K562 (cell line): ENCODE measurements around the gene TP53BP2. TPM values are rescaled to one million over a fixed set of nuclear protein-coding genes. Genes with fewer than 3 reads are reported as not detected.

ENCODE experiments used
- CHAMP1 ChIP-seq: fragments of 450-650 bp; IDR thresholded peaks from 2 replicates; pipeline ENCODE4 v1.6.1; 2016; ENCODE audit warnings: mild to moderate bottlenecking
- HSF4 ChIP-seq: fragments of 250-450 bp; sonication (Bioruptor Pico); IDR thresholded peaks from 2 replicates; pipeline ENCODE4 v2.1.2; 2022; ENCODE audit warnings: mild to moderate bottlenecking, moderate library complexity, borderline replicate concordance
- MEIS2 ChIP-seq: fragments of 450-650 bp; IDR thresholded peaks from 2 replicates; pipeline ENCODE4 v1.6.1; 2014; ENCODE audit warnings: mild to moderate bottlenecking; ENCODE audit not compliant: partially characterized antibody
- MGA ChIP-seq: fragments of 450-650 bp; IDR thresholded peaks from 2 replicates; pipeline ENCODE4 v1.6.1; 2016; ENCODE audit warnings: mild to moderate bottlenecking, moderate library complexity
- RBBP5 ChIP-seq: fragments of 200-600 bp; sonication (generic); IDR thresholded peaks from 2 replicates; pipeline ENCODE4 v1.6.1; 2012; ENCODE audit warnings: borderline replicate concordance, mild to moderate bottlenecking, low read length, control low read depth, inconsistent platforms; ENCODE audit not compliant: insufficient read depth, poor library complexity, severe bottlenecking
- RFX7 ChIP-seq: fragments of 250-450 bp; sonication (Bioruptor Pico); IDR thresholded peaks from 2 replicates; pipeline ENCODE4 v1.5.1; 2021; ENCODE audit warnings: mild to moderate bottlenecking
- RNF219 ChIP-seq: fragments of 250-450 bp; sonication (Bioruptor Pico); IDR thresholded peaks from 2 replicates; pipeline ENCODE4 v1.5.0; 2022; ENCODE audit warnings: mild to moderate bottlenecking
- TEAD1 ChIP-seq, 2 experiments: fragments of 450-650 bp in 1 of 2; sonication (generic) in 1 of 2; formaldehyde crosslinking; IDR thresholded peaks; 2 replicates each; pipeline versions ENCODE4 v1.4.0 to v1.8.0; 2020 to 2022; ENCODE audit warnings: mild to moderate bottlenecking in 2 of 2, missing genetic modification reagents in 1 of 2
- ZNF436 ChIP-seq: fragments of 250-450, 450-650 bp; sonication (Bioruptor Pico); formaldehyde crosslinking; IDR thresholded peaks from 2 replicates; pipeline ENCODE4 v1.7.0; 2020; ENCODE audit warnings: mild to moderate bottlenecking
- polyA plus RNA-seq, 8 experiments: library from polyadenylated mRNA; depleted of rRNA in 4 of 8; stranded (reverse) in 5 of 8; unstranded in 3 of 8; fragments of >200 nt; fragmentation: Nextera tagmentation in 2 of 8; fragmentation: Illumina TruSeq in 1 of 8; extraction: Ambion mirVana in 2 of 8; extraction: Trizol in 1 of 8; gene quantifications; 2 replicates each; pipeline versions ENCODE4 v1.2.1 to v1.2.3, GENCODE V29; 2011 to 2014; ENCODE audit warnings: inconsistent platforms in 1 of 8, missing spikeins in 1 of 8
- total RNA-seq, 7 experiments: library from RNA; depleted of rRNA in 6 of 7; stranded (reverse); fragments of >200 nt in 6 of 7; fragmentation: Illumina TruSeq in 2 of 7; extraction: Trizol in 2 of 7; gene quantifications; 2 replicates each; pipeline versions ENCODE4 v1.2.1 to v1.2.3, GENCODE V29; 2011 to 2021; ENCODE audit warnings: low replicate concordance in 1 of 7

TP53BP2 gene
- total and polyA plus RNA-seq, 9 of the 15 experiments (the other 6 are each of a cell fraction or from before 2014, with no cell fraction given) = 17.0 to 69.6 (median 40.1) TPM

GRCh38 chr1:223770621-223771315 is 75.0 kb downstream of the TP53BP2 start (continued):
- TF ChIP-seq RNF219 (CRISPR knock-in tag) (no peak), HSF4 (no peak), CHAMP1 (no peak), RFX7 (no peak), RBBP5 (peak; percentile 16), MEIS2 (no peak), ZNF436 (CRISPR knock-in tag) (no peak), TEAD1 (CRISPR knock-in tag; IDR thresholded peaks at IDR 0.05) (no peak), MGA (peak; percentile 44; the same call in 1 of the 2 replicates)
